BE2C (cell line): ENCODE data around the gene VPS54.

Experiments used
- DNase-seq: peaks from one replicate; pipeline ENCODE4 v3.0.0-alpha.2; 2020
- H3K27me3 ChIP-seq: fragments of 250-450 bp; sonication (Bioruptor Pico); 2 replicates; pipeline ENCODE4 v1.5.1; 2020; ENCODE audit warnings: mild to moderate bottlenecking
- H3K36me3 ChIP-seq: fragments of 250-450 bp; sonication (Bioruptor Pico); 2 replicates; pipeline ENCODE4 v1.5.1; 2020; ENCODE audit warnings: mild to moderate bottlenecking
- H3K4me1 ChIP-seq: fragments of 250-450 bp; sonication (Bioruptor Pico); 2 replicates; pipeline ENCODE4 v1.5.1; 2020
- H3K4me3 ChIP-seq: 2 replicates; pipeline ENCODE4 v1.5.1; 2011; ENCODE audit warnings: low read depth, low read length
- H3K9me3 ChIP-seq: fragments of 250-450 bp; sonication (Bioruptor Pico); 2 replicates; pipeline ENCODE4 v1.5.1; 2020
- TF ChIP-seq, protein P1 (sequence below): IDR thresholded peaks from 2 replicates; pipeline ENCODE4 v1.5.1; 2012; ENCODE audit warnings: mild to moderate bottlenecking, low read depth, low read length

Gene VPS54

DNA sequence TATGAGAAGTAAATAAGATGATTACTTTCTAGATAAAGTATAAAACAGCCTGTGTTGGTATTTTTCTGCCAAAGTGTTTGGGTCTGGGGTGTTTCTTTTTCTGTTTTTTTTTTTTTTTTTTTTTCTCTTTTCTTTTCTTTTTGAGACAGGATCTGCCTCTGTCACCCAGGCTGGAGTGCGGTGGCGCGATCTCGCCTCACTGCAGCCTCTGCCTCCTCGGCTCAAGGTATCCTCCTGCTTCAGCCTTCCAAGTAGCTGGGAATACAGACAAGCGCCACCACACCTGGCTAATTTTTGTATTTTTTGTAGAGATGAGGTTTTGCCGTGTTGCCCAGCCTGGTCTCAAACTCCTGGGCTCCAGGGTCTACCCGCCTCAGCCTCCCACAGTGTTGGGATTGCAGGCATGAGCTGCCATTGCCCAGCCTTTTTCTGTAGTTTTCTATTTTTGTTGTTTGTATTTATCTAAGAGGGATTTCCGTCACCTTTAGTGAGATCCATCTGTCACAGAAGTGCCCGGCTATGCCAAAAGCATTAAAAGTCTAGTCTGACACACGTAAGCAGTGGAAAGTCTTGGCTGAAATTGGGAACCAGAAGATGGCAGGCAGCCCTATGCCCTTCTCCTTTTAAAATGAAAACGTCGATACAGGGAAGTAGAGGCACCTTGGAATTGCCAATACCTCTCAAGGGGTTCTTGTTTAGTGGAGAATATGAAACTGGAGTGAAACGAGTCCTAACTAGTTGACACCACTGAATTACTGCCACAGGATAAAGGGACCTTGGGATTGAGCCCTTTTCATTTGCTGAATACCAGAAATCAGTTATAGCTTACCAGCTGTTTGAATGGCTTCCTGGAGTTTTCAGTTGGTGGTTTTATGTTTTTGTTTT lies 163.6 kb downstream of the VPS54 start:
- Histone ChIP-seq H3K9me3 (no peaks in the 10 kb centered on the region), H3K4me1 (no peaks in the 10 kb centered on the region), H3K4me3 (no peak overlapping the region), H3K27me3 (no peaks in the 10 kb centered on the region), H3K36me3 (no peaks in the 10 kb centered on the region)
- TF ChIP-seq, protein P1, sequence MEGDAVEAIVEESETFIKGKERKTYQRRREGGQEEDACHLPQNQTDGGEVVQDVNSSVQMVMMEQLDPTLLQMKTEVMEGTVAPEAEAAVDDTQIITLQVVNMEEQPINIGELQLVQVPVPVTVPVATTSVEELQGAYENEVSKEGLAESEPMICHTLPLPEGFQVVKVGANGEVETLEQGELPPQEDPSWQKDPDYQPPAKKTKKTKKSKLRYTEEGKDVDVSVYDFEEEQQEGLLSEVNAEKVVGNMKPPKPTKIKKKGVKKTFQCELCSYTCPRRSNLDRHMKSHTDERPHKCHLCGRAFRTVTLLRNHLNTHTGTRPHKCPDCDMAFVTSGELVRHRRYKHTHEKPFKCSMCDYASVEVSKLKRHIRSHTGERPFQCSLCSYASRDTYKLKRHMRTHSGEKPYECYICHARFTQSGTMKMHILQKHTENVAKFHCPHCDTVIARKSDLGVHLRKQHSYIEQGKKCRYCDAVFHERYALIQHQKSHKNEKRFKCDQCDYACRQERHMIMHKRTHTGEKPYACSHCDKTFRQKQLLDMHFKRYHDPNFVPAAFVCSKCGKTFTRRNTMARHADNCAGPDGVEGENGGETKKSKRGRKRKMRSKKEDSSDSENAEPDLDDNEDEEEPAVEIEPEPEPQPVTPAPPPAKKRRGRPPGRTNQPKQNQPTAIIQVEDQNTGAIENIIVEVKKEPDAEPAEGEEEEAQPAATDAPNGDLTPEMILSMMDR: no peak
- no peak for DNase-seq

DNA sequence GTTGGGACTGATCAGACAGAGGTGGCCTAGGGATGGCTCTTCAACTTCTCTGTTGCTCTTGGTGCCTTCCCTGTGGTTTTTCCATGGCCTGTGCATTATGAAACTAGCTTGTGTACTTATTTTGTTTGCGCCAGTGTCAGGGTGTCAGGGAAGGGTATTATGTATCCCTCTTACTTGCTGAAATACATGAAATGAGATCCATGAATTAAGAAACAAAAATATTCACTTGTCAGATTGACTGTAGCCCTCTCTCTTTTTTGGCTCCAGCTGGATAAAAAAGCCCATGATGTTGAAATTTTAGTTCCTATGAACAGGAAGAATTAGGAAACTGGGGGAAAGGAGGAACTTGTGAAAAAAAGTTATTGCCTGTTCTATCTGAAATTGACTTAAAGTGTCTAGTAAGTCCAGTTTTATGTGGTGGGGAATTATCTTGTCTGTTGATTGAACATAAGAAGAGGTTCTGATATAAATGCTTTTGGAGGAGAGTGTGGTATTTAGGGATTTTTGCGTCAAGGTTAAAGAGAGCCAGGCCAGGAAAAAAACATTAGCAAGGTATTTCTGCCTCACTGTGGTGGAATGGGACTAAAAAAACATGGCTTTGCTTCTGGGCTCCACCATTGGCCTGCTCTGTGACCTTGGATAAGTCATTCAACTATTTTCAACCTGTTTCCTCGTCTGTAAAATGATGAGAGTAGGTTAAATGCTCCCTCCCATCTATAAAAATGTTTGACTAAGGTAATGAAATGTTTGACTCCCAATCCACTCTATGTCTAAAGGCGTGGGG lies 165.5 kb downstream of the VPS54 start:
- Histone ChIP-seq H3K4me3 (no peak overlapping the region), H3K27me3 (no peaks in the 10 kb centered on the region), H3K9me3 (no peaks in the 10 kb centered on the region), H3K4me1 (no peaks in the 10 kb centered on the region), H3K36me3 (no peaks in the 10 kb centered on the region)
- TF ChIP-seq, protein P1: no peak
- no peak for DNase-seq

DNA sequence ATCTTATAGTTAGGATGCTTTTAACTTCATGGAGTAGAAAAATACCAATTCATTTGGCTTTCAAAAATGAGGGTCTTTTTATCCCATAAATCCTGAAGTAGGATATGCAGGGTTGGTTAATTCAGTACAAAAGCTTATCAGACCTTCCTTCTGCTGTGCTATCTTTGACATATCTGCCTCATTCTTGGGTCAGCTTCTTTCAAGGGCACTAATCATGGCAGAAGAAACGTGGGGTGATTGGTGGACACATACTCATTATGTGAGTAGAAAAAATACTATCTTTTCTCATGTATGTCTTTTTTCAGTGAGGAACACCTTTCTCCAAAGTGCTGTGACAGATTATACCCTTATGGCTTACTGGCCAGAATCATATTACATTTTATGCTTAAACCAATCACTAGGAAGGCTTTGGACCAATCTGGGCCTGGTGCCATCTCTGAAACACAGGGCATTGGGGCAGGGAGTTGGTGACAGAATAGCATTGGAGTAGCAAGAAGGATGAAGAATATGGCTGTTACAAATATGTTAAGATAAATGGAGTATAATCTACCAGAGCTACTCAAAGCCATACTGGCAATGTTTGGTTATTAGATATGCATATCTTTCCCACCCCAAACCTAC lies 167.4 kb downstream of the VPS54 start:
- no peaks in the 10 kb centered on the region for H3K36me3 ChIP-seq
- no peaks in the 10 kb centered on the region for H3K4me1 ChIP-seq
- H3K4me3 ChIP-seq: no peak overlapping the region

DNA sequence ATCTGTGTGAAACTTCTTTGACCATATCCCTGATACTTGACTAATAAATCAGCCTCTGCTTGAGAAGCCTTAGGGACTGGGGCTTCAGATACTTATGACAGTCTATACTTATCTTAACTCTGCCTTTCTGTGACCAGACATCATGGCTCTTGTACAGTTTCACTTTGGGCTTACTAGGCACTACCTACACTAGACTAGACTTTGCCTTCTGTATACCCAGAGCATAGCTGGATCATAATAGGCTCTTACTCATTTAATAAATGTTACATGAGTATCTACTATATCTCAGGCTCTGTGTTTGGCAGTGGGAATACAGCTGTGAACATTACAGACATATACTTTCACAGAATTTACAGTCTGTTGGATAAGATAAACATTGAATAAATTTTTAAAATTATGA lies 168.6 kb downstream of the VPS54 start:
- Histone ChIP-seq H3K27me3 (no peaks in the 10 kb centered on the region), H3K9me3 (no peaks in the 10 kb centered on the region), H3K36me3 (no peaks in the 10 kb centered on the region), H3K4me3 (no peak overlapping the region), H3K4me1 (peaks cover 2% of the 10 kb centered on the region)
- DNase-seq: no peak
- TF ChIP-seq, protein P1: no peak

More for the DNA sequence above, 167.4 kb downstream of the VPS54 start:
- TF ChIP-seq, protein P1: no peak
- Histone ChIP-seq H3K27me3 (no peaks in the 10 kb centered on the region), H3K9me3 (no peaks in the 10 kb centered on the region)
- no peak for DNase-seq

DNA sequence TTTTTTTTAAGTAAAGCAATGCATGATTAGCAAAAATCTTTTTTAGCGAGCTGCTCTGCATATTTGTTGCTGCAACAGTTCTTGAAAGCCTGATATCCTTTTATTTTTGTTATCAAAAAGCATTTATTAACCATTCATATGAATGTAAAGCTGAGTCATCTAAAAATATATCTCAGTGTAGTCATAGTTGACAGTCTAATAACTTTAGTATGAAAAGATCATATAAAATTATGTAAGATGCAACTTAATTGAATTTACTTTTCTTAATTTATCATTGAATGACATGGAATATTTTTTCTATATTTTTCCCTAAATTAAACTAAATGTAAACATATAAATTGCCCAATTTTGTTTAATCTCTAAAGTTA lies 169.0 kb downstream of the VPS54 start:
- H3K9me3 ChIP-seq: no peaks in the 10 kb centered on the region
- no peak overlapping the region for H3K4me3 ChIP-seq
- H3K4me1 ChIP-seq: peaks cover 2% of the 10 kb centered on the region
- no peaks in the 10 kb centered on the region for H3K36me3 ChIP-seq
- no peaks in the 10 kb centered on the region for H3K27me3 ChIP-seq
- no peak for DNase-seq
- TF ChIP-seq, protein P1: no peak
